ENCODE data around the gene LIFR. TPM values are rescaled to one million over a fixed set of nuclear protein-coding genes. Genes with fewer than 3 reads are reported as not detected.

Gene LIFR
- total RNA-seq, 1 donor from 2014 or later, result 16.2 TPM

- peak; percentile 69 for DNase-seq (ENCODE audit: low read depth)
These were observed 89.8 kb downstream of the LIFR start for GRCh38 chr5:38466424-38467189.

DNA sequence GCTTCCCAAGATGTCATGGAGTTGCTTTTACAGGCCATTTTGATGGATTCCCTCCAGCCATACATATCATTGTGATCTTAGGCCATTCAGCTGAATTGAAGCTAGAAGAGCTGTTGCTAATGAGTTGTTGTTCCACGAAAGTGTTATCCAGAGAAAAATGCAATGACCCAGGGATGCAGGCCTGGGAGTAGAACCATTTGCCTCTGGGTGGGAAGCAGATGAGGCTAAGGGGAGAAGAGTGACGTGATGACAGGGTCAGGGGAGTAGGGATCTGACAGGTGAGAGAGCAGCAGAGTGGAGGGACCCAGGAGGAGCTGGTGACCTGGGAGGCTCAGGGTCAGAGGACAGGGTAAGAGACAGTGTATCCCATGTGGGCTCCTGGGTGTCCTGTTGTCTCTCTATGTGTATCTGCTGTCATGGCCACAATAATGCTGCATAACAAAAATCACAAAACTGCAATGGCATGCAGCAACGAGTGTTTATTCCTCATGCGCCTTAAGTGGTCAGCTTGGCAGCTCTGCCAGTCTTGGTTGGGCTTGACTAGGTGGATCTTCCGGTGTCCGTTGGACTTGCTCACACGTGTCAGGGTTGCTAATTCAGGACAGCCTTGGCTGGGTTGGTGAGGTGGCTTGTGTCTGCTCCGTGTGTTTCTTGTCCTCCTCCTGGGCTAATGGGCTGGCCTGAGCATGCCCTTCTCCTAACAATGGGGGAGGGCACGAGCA is 90.6 kb downstream of the LIFR start:
- no peak for DNase-seq (ENCODE audit: low read depth)

GRCh38 chr5:38465061-38465460 is 91.4 kb downstream of the LIFR start:
- DNase-seq (ENCODE audit: low read depth), result peak; percentile 87

DNA sequence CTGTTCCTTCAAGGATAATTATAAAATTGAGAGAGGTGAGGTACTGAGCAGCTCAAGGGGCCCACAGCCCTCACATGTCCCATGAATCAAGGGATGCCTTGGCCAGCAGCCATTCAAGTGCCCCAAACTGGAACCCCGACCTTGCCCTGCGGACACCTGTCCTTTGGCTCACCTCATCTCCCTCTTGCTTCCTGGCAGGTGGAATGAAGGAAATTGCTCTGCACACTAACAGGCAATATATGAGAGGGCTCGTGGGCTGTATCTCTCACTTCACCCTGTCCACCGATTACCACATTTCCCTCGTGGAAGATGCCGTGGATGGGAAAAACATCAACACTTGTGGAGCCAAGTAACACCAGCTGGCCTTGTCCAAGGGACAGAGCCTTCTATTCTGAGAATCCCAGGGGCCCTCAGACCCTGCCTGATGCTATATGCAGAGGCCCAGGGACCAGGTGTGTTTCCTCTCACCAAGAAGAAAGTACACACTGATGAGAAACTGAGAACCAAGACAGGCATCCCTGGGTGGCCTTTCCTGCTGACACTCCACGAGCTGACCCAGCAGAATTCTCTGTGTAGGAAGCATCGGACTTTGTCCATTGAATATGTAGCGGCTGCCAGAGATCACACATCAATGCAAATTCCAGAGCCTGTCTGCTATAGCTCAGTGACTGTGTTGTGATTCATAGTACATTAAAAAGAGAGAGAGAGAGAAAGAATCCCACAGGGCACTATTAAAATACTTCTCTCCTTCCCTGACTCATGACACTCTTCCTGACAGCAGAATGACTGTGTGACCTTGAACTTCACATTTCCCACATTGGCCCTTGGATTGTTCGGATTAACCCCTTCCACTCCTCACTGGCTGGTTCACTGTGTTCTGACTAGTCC is 92.6 kb downstream of the LIFR start:
- peak; percentile 82 for DNase-seq (ENCODE audit: low read depth)

DNA sequence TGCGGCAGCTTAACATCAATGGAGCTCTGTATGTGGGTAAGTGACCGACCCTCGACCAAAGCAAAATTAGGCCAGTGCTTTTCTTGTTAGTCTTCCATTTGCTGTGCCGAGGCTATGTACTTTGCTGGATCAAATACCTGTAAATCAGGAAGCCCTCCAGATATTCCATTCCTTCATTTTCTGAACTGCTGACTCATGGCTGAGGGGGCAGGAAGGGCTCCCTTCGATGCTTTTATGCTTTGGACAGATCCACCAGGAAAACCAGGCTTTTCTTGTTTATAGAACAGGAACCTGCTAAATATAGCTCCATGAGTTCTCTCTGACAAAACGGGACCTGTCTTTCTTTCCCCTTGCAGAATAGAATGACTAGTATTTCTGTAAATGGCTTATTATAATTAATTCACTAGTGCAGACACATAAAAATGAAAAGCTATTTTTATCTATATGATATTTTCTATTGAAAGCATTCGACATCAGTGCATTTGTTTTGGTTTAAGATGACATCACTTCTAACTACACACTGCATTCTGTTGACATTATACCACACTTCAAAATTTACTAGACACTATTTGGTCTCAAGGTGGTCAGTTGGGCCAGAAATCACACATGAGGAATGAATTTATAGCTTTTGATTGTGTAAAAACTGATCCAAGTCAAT is 93.3 kb downstream of the LIFR start:
- DNase-seq (ENCODE audit: low read depth), result peak; percentile 35

- no peak for DNase-seq (ENCODE audit: low read depth)
These were observed 98.3 kb downstream of the LIFR start for GRCh38 chr5:38458174-38458573.

- no peak for DNase-seq (ENCODE audit: low read depth)
These were observed 99.6 kb downstream of the LIFR start for GRCh38 chr5:38456657-38457399.

DNA sequence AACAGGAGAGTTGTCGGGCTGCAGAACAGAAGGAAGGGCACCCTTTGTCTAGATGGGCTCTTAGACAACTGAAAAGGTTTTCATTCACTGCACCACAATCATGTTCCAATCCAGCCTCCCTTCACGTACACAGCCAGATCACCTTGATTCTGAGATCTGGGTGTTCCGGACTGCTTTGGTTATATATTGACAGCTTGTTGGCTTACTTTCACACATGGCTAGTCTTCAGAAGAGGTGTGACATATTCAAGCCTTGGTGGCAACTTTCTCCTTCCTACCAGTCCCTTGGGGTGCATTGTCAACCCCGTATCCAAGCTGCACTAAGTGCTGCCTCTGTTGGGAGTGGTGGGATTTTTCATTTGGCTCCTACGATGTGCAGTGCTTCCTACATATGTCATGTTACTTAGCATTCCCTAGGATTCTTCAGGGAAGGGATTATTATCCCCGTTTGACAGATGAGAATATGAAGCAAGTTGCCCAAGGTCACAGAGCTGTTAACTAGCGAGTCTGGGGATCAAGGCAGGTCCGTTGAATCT is 100.6 kb downstream of the LIFR start:
- no peak for DNase-seq (ENCODE audit: low read depth)

DNA sequence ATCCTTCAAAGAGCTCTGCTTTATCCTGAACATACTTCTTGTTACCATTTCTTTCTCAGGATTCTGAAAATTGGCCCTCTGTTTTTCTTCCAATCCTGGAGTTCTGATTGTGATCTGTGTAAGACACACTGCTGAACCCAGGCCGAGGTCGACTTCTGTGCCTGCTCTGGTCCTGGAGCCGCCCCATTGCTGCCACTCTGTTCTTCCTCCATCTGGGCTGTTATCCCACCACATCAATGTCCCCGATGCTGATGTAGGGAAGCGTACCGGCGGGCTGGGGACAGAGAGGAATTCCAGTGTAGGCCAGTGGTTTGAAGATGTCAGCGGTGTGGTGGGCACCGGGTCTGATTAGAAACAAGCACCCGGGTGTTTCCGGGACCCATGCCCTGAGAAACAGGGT is 102.5 kb downstream of the LIFR start:
- DNase-seq (ENCODE audit: low read depth), result no peak

- peak; percentile 61 for DNase-seq (ENCODE audit: low read depth)
These were observed 102.9 kb downstream of the LIFR start for GRCh38 chr5:38453506-38453905.

- no peak for DNase-seq (ENCODE audit: low read depth)
These were observed 104.2 kb downstream of the LIFR start for GRCh38 chr5:38452201-38452600.

- no peak for DNase-seq (ENCODE audit: low read depth)
These were observed 105.2 kb downstream of the LIFR start for GRCh38 chr5:38451074-38451725.

DNA sequence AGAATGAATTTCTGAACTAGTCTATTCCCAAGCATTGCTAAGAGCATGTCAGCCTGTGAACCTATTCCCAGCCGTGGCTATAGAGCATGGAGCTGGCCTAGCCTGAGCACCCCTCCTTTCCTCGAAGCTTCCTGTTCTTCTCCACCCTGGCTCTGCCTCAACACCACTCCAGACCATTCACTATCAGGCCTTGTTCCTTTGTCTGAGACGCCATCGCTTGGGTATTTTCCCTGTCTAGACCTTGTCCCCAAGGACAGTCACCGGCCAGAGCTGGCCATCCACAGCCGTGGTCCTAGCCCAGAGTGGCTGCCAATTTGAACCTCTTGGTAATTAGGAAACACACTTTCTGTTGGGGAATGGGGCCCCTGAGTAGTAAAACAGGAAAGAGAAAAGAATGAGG is 105.8 kb downstream of the LIFR start:
- no peak for DNase-seq (ENCODE audit: low read depth)

DNA sequence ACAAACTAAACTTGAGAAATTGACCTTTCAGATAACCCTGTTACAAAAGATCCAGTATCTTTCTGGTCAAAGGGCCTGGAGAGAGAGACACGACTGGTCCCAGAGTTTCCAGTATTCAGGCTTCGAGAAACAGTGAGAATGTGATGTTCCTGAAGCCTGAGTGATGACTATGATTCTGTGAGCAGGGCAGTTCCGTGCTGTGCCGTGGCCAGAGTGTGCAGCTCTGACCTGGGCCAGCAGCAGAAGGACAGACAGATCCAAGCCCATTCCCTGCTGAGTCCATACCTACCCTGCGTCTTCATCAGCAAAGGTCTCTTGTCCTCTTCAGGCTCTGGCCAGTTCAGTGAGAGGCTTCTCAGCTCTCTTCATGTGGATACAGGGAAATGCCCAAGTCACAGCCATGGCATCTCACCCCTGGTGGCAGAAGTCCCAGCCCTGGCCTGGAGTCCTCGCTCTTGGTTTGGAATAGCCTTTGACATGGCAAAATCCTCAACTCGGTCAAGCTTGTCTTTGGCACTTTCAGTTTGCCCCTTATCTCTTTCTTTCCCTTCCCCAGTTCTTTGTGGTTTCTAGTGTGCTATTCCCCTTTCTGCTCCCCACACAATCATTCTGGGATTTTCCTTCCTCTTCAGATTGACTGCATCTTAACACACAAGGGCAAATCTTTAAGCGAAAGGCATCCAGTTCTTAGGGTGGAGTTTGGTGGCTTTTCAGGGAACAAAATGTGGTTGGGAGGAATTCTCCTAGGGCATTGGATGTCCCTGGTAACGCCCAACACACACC is 107.7 kb downstream of the LIFR start:
- DNase-seq (ENCODE audit: low read depth), result no peak

- DNase-seq (ENCODE audit: low read depth), result no peak
These were observed 108.7 kb downstream of the LIFR start for GRCh38 chr5:38447786-38448185.

GRCh38 chr5:38447056-38447455 is 109.4 kb downstream of the LIFR start:
- DNase-seq (ENCODE audit: low read depth), result no peak

DNA sequence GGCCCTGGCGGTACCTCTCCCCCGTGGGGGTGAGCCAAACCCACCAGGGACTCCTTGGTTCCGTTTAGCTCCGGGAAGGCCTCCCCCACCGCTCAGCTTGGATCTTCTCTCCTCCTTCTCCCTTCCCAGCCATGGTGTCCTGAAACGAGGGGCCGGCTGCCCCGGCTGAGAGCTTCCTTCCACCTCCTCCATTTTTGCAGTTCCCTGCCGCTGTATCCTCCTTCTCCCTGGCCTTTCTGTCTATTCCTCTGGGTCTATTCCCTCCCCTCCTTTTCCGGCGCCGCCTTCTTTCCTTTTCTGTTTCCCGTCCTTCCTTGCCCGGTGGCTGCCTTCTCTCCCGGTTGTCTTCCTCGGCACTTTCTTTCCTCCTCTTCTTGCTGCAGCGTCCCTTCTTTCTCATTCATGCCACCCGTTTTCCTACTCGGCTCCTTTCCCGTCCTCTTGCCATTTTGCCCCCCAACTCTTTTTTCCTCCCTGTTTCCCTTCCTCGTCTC is 110.4 kb downstream of the LIFR start:
- DNase-seq (ENCODE audit: low read depth), result peak; percentile 69

DNA sequence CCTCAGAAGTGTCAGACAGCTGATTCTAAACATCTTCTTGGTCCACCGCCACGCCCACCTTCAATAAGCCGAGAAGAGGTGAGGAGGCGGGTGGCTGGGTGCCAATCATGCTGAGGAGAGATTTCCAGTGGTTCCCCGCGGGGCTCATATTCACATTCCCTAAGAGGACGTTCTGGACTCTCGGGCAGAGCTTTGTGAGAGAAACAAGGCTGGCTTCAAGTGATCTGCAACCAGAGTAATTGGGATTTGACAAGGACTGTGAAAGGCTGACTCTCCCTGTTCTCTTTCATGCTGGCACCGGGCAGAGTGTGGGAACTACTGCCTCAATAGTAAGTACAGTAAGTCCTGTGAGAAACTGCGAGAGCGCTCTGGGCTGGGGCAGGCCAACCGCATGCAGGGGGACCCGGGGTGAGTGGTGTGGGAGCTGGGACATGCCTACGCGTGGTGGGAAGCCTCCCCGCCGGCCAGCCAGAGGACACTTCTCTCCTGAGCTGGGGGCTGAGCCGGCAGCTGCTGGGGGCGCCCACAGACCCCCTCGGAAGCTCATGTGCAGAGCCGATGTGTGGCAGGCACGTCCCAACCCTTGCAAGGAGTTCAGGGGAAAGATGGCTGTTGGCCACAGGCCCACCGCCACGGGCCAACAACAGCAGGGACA is 110.9 kb downstream of the LIFR start:
- peak; percentile 84 for DNase-seq (ENCODE audit: low read depth)
